AG04450 (cell line): ENCODE results near the gene TUBA3E. TPM values are rescaled to one million over a fixed set of nuclear protein-coding genes. Genes with fewer than 3 reads are reported as not detected.
"Not testable (repeated sequence)": the region's sequence is repeated elsewhere in the genome, so short reads cannot be mapped to it uniquely, and the experiment has no call there.

Experiments used
- CTCF ChIA-PET: fragments of 300-600, 350-600 bp; formaldehyde crosslinking; extraction: SDS; loops from one replicate; lab custom pipeline; 2022; ENCODE audit warnings: antibody characterized with exemption, inconsistent platforms; lab: Charles Lee
- POLR2A ChIA-PET: fragments of 350-600 bp; formaldehyde crosslinking; extraction: SDS; loops from one replicate; lab custom pipeline; 2021; ENCODE audit warnings: antibody characterized with exemption, inconsistent platforms; lab: Yijun Ruan, JAX
- DNase-seq: peaks from one replicate; pipeline ENCODE4 v3.0.0-alpha.2; 2011; ENCODE audit warnings: low read depth, low spot score
- H3K27ac ChIP-seq: one replicate; pipeline ENCODE4 v1.5.1; 2012; ENCODE audit warnings: low read depth, low read length, control low read depth
- H3K27me3 ChIP-seq: one replicate; pipeline ENCODE4 v1.6.0; 2012; ENCODE audit warnings: low read length; ENCODE audit not compliant: control insufficient read depth, insufficient read depth
- H3K4me3 ChIP-seq: 2 replicates; pipeline ENCODE4 v1.5.1; 2011; ENCODE audit warnings: mild to moderate bottlenecking, low read depth, low read length, control low read depth
- H3K9me3 ChIP-seq: 2 replicates; pipeline ENCODE4 v1.5.1; 2012; ENCODE audit warnings: low read length; ENCODE audit not compliant: control insufficient read depth, insufficient read depth
- CTCF ChIP-seq: IDR thresholded peaks from 2 replicates; pipeline ENCODE4 v1.5.1; 2011; ENCODE audit warnings: low read depth, low read length, control low read depth, inconsistent platforms
- polyA plus RNA-seq: library from polyadenylated mRNA; depleted of rRNA; stranded (reverse); fragments of >200 nt; gene quantifications from 2 replicates; pipeline ENCODE4 v1.2.3, GENCODE V29; 2011

TUBA3E gene
- polyA plus RNA-seq, 1 experiment = not detected

- no peak for TF ChIP-seq CTCF
- DNase-seq = no peak
- Histone ChIP-seq H3K27me3 (no peaks in the 10 kb centered on the region), H3K27ac (no peak overlapping the region), H3K9me3 (no peaks in the 10 kb centered on the region), H3K4me3 (no peak overlapping the region)
- ChIA-PET POLR2A (no interaction called here), CTCF (interaction anchor here (1.3 kb wide), 1 partner anchor 178 kb away, joined by 9 read pairs; no protein-coding TSS in a partner anchor)
Measured at GRCh38 chr2:130154773-130155765, 43.2 kb downstream of the TUBA3E start.

- CTCF ChIA-PET, POLR2A ChIA-PET, DNase-seq: not testable (repeated sequence)
Measured at GRCh38 chr2:130154423-130154770, 43.8 kb downstream of the TUBA3E start.

GRCh38 chr2:130153721-130154422, 44.4 kb downstream of the TUBA3E start:
- H3K27me3 ChIP-seq, POLR2A ChIA-PET, DNase-seq, H3K4me3 ChIP-seq, H3K27ac ChIP-seq, H3K9me3 ChIP-seq: not testable (repeated sequence)
- CTCF ChIA-PET = interaction anchor here (0.9 kb wide), 1 partner anchor 27 kb away, joined by 3 read pairs; the partner anchor contains the start of gene SMPD4

More at GRCh38 chr2:130154423-130154770, 43.8 kb downstream of the TUBA3E start:
- H3K4me3 ChIP-seq, H3K27me3 ChIP-seq, H3K27ac ChIP-seq, H3K9me3 ChIP-seq: not testable (repeated sequence)

GRCh38 chr2:130152816-130153595, 45.2 kb downstream of the TUBA3E start:
- ChIA-PET POLR2A (no interaction called here), CTCF (interaction anchor here (0.9 kb wide), 1 partner anchor 28 kb away, joined by 3 read pairs; the partner anchor contains the start of gene SMPD4)
- Histone ChIP-seq H3K4me3 (no peak overlapping the region), H3K27me3 (no peaks in the 10 kb centered on the region), H3K27ac (no peak overlapping the region), H3K9me3 (no peaks in the 10 kb centered on the region)
- no peak for DNase-seq
- TF ChIP-seq CTCF = no peak

GRCh38 chr2:130152136-130152815, 46.0 kb downstream of the TUBA3E start:
- H3K9me3 ChIP-seq, H3K27me3 ChIP-seq, H3K4me3 ChIP-seq, POLR2A ChIA-PET, H3K27ac ChIP-seq, CTCF ChIA-PET, DNase-seq: not testable (repeated sequence)

- DNase-seq, H3K27ac ChIP-seq, H3K9me3 ChIP-seq, CTCF ChIA-PET, H3K27me3 ChIP-seq, H3K4me3 ChIP-seq: not testable (repeated sequence)
- POLR2A ChIA-PET = interaction anchor here (1.0 kb wide), 1 partner anchor 31 kb away, joined by 3 read pairs; the partner anchor contains the start of gene SMPD4
Measured at GRCh38 chr2:130151145-130151512, 47.1 kb downstream of the TUBA3E start.
